Stomach (tissue), 4 donors: Measurements from ENCODE around the gene ADGRA1.

Source experiments
- POLR2A ChIP-seq, 4 donors: fragments of 450-650 bp; IDR thresholded peaks; one replicate each; pipeline ENCODE4 v1.6.1; 2016; ENCODE audit warnings: antibody characterized with exemption in 4 of 4, control low read depth in 2 of 4, mild to moderate bottlenecking in 1 of 4, moderate library complexity in 1 of 4
- TF ChIP-seq, protein P1 (sequence below), 7 experiments: fragments of 450-650 bp in 4 of 7; fragments of 200-600 bp in 3 of 7; sonication (generic) in 3 of 7; IDR thresholded peaks; one replicate each; pipeline ENCODE4 v1.5.1; 2016 to 2019; ENCODE audit warnings: antibody characterized with exemption in 7 of 7, control low read depth in 2 of 7, mild to moderate bottlenecking in 1 of 7

DNA sequence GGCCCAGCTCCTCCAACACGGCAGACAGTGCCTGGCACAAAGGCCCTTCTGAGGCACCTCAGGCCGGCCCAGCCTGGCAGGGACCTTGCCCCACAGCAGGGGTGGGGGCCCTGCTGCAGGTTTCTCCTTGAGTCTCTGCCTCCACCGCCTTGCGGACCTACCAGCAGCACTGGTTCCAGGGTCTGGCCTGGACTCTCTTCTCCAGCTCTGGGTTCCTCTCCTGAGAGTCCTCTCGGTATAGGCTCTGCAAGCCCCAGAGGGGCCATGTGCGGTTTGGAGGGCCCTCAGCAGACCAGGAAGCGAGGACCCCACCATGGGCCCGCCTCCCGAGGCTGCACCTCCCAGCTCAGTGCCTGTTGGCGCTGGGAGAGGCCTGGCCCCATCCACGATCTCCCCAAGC lies 38.1 kb upstream of the ADGRA1 start:
- TF ChIP-seq, protein P1, sequence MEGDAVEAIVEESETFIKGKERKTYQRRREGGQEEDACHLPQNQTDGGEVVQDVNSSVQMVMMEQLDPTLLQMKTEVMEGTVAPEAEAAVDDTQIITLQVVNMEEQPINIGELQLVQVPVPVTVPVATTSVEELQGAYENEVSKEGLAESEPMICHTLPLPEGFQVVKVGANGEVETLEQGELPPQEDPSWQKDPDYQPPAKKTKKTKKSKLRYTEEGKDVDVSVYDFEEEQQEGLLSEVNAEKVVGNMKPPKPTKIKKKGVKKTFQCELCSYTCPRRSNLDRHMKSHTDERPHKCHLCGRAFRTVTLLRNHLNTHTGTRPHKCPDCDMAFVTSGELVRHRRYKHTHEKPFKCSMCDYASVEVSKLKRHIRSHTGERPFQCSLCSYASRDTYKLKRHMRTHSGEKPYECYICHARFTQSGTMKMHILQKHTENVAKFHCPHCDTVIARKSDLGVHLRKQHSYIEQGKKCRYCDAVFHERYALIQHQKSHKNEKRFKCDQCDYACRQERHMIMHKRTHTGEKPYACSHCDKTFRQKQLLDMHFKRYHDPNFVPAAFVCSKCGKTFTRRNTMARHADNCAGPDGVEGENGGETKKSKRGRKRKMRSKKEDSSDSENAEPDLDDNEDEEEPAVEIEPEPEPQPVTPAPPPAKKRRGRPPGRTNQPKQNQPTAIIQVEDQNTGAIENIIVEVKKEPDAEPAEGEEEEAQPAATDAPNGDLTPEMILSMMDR (IDR thresholded peaks at IDR 0.05): no peak
- TF ChIP-seq POLR2A (IDR thresholded peaks at IDR 0.05): no peak
